LNCaP clone FGC (cell line): ENCODE results near the gene FZD10.

Source experiments
- DNase-seq: peaks from one replicate; pipeline ENCODE4 v3.0.0-alpha.2; 2011; ENCODE audit warnings: low read depth
- H3K4me3 ChIP-seq: 2 replicates; pipeline ENCODE4 v1.5.1; 2011; ENCODE audit warnings: mild to moderate bottlenecking, low read depth, low read length, control low read depth
- TF ChIP-seq, protein P1 (sequence below): IDR thresholded peaks from 2 replicates; pipeline ENCODE4 v1.5.1; 2012; ENCODE audit warnings: mild to moderate bottlenecking; ENCODE audit not compliant: control insufficient read depth, insufficient read depth; ENCODE audit errors: extremely low read depth

The FZD10 gene

DNA sequence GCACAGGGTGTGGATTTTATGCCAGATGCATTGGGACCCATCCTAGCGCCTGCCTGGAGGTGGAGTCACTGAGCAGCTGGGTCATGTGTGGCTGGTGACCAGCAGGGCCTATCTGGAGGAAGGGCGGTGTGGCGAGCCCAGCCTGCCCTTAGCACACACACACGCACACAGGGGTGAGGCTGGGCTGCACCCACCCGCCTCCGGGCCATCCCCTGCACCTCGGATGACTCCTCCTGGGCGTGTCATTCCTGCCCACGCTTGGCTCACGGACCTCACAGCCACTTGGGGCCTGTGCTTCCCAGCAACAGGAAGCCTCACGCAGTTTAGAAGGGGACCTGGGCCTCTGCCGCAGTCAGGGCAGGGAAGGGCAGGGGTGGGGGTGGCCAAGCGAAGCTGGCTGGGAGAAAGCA is 36.2 kb upstream of the FZD10 start:
- DNase-seq: no peak
- TF ChIP-seq, protein P1, sequence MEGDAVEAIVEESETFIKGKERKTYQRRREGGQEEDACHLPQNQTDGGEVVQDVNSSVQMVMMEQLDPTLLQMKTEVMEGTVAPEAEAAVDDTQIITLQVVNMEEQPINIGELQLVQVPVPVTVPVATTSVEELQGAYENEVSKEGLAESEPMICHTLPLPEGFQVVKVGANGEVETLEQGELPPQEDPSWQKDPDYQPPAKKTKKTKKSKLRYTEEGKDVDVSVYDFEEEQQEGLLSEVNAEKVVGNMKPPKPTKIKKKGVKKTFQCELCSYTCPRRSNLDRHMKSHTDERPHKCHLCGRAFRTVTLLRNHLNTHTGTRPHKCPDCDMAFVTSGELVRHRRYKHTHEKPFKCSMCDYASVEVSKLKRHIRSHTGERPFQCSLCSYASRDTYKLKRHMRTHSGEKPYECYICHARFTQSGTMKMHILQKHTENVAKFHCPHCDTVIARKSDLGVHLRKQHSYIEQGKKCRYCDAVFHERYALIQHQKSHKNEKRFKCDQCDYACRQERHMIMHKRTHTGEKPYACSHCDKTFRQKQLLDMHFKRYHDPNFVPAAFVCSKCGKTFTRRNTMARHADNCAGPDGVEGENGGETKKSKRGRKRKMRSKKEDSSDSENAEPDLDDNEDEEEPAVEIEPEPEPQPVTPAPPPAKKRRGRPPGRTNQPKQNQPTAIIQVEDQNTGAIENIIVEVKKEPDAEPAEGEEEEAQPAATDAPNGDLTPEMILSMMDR: no peak
- no peak overlapping the region for H3K4me3 ChIP-seq

DNA sequence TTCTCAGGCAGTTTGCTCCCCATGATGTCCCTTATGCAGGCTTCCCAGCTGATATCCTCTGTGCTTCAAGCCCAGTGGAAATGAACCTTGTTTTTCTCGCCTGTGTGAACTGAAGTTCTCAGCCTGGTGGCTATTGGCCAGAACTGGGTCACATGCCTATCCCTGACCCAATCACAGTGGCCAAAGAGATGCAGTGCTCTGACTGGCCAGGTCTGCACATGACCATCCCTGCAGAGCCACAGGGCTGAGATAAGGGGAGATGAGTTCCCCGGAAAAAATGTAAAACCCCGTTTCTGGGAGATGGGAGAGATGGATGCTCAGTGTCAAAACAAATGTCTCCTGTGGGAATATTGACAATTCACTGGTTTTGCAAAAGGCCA is 34.7 kb upstream of the FZD10 start:
- TF ChIP-seq, protein P1: no peak
- DNase-seq: no peak
- no peak overlapping the region for H3K4me3 ChIP-seq

DNA sequence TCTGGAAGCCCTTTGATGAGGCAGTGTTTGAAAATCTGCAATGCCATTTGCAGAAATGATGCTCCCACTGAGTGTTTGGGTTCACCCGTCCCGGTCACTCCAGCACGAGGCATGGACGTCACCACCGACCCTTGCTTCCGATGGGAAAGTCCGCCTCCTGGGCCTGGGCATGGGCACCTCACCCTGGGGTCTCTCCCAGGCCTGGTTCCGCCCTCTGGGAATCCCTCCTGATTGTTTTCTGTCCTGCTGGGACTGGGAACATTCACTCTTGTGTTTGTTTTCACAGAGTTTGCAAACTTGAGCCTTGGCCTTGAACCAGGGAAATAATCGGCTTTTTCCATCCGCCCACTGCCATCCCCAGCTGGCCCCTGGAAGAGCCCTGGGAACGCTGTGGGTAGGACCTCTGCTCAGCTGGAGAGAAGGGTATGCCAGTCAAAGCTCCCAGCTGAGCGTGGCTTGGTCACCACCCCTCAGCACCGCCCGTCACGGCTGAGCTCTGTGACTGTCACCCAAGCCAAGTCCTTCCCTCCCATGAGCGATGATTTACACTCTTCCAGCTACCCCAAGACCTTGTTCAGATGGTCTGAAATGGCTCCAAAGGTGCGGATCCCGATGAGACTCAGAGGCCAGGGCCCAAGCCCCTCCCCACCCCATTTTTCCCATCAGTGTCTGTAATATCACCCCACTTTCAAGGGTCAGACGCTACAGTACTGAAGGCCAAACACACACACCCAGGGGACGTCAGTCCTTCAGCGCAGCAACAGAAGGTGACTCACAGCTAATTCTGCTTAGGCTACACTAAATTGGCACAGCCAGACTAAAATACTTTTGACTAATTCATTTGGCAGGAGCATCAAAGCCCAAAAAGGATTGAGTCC is 34.1 kb upstream of the FZD10 start:
- no peak for DNase-seq
- H3K4me3 ChIP-seq: no peak overlapping the region
- TF ChIP-seq, protein P1: no peak

DNA sequence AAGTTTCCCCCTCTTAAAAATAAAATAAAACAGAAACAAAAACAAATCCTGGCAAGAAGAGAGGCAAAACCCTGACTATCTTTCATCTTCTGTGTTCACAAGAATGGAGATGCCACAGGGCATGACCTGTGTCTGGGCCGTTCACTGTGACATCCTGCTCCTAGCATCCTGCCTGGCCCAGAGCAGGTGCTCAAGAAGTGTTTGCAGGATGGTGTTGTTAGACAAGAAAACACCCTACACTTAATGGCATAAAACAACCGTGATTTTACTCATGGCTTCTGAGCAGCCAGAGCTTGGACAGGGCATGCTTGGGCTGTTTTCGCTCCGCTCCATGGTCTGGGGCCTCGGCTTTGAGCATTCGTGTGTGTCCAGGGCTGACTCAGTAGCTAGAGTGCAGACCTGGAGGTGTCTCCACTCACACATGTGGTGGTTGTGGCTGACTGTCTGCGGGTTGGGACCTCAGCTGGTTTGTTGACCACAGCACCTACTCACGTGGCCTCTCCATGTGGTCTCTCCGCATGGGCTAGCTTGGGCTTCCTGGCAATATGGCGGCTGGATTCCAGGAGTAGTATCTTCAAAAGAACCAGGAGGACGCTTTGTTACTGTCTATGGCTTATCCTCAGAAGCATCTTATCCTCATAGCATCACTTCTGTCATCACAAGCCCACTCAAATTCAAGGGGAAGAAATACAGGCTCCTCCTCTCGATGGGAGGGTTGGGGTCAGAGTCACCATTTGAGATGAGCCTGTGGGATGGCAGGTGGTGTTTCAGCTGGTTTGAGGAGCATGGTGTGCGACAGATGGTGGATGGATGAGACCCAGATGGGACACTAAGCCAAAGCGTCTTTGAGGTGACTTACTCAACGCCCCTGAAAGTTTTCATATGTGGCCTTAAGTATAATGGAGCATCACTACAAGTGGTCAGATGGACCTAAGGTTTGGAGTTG is 33.2 kb upstream of the FZD10 start:
- H3K4me3 ChIP-seq: no peak overlapping the region
- TF ChIP-seq, protein P1: no peak
- DNase-seq: no peak

DNA sequence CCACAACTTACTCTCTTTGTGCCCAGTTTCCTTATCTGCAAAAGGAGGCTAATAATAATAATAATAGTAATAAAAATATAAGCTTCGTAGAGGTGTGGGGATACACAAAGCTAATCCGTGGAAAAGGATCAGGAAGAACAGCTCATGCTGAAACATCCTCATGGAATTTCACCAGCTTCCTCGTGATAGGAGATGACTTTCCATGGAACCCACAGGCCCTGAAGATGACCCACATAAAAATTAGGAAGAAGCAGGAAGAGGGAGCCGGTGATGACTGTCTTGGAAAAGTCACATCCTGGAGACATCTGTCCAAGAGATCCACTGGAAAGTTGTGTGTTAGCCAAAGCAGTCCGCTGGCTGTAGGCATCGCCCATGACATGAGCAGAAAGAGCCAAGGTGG is 31.9 kb upstream of the FZD10 start:
- no peak overlapping the region for H3K4me3 ChIP-seq
- TF ChIP-seq, protein P1: no peak
- no peak for DNase-seq

DNA sequence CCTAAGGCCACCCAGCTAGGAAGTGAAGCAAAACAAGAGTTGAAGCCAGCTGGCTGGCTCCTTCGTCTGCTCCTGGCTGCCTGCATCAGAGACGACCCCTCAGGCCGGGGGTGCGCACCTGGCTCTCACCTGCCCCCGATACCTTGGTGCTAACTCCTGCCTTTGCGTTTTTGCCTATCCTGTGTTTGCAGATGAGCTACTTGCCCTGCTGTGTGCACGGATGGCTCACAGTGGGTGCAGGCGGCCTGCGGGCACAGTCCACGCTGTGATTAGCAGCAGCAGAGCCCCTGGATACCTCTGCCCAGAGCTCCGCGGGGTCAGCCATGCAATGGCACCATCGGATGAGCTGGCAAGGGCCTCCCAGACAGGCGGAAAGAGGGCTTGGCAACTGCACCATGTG is 31.2 kb upstream of the FZD10 start:
- H3K4me3 ChIP-seq: no peak overlapping the region
- TF ChIP-seq, protein P1: no peak
- no peak for DNase-seq
